HepG2 (cell line): ENCODE data around the gene GLIS1. TPM values are rescaled to one million over a fixed set of nuclear protein-coding genes. Genes with fewer than 3 reads are reported as not detected.

Experiments used
- ATAC-seq: fragments of 200-7000 bp; cut with Tn5 transposase; 3 replicates; pipeline ENCODE4 v1.9.1; 2020; ENCODE audit warnings: mild to moderate bottlenecking, moderate library complexity
- BruUV-seq: library from RNA; stranded (reverse); fragments of 400-500 nt; replicated peaks from 2 replicates; lab custom pipeline; 2021; lab: Mats Ljungman, UMichigan
- CTCF ChIA-PET: fragments of 300-600 bp; formaldehyde crosslinking; extraction: SDS; loops from one replicate; lab custom pipeline; 2021; ENCODE audit warnings: low total read pairs, inconsistent platforms, low intra/inter-chr PET ratio; lab: Yijun Ruan, JAX
- POLR2A ChIA-PET: fragments of 350-600 bp; sonication (Branson Sonifier 250); formaldehyde crosslinking; loops from one replicate; lab custom pipeline; 2020; ENCODE audit warnings: antibody characterized with exemption, inconsistent platforms; lab: Yijun Ruan, JAX
- DNase-seq: peaks from one replicate; pipeline ENCODE4 v3.0.0-alpha.2; 2015; ENCODE audit warnings: low spot score
- FAIRE-seq: peaks from 3 replicates; lab custom pipeline; 2011; peaks lifted over from hg19 to GRCh38; lab: Jason Lieb, UNC
- H2AFZ ChIP-seq: one replicate; pipeline ENCODE4 v1.6.1; 2011; ENCODE audit warnings: low read length, inconsistent platforms
- H3K27ac ChIP-seq: fragments of 300-600 bp; 3 replicates; pipeline ENCODE4 v1.8.0; 2011; ENCODE audit warnings: mixed run types, mild to moderate bottlenecking, mixed read lengths, low read length, inconsistent platforms; ENCODE audit not compliant: insufficient read depth; ENCODE audit errors: extremely low read length
- H3K27me3 ChIP-seq, 2 experiments: fragments of 200-600 bp in 1 of 2; 2 replicates in 1 of 2; 3 replicates in 1 of 2; pipeline versions ENCODE4 v1.6.0 to v1.8.0; 2011; ENCODE audit warnings: low read length in 2 of 2, mild to moderate bottlenecking in 2 of 2, moderate library complexity in 2 of 2, inconsistent platforms in 1 of 2; ENCODE audit not compliant: insufficient read depth in 2 of 2, control insufficient read depth in 1 of 2
- H3K36me3 ChIP-seq, 2 experiments: fragments of 200-600 bp in 1 of 2; replicated peaks in 1 of 2; 2 replicates in 1 of 2; 3 replicates in 1 of 2; pipeline versions ENCODE4 v1.5.1 to v1.8.0; 2011; ENCODE audit warnings: low read length in 2 of 2, inconsistent platforms in 1 of 2; ENCODE audit not compliant: insufficient read depth in 2 of 2, control insufficient read depth in 1 of 2
- H3K4me1 ChIP-seq: 2 replicates; pipeline ENCODE4 v1.5.1; 2012; ENCODE audit warnings: low read length, inconsistent platforms; ENCODE audit not compliant: insufficient read depth
- H3K4me2 ChIP-seq: 2 replicates; pipeline ENCODE4 v1.6.0; 2011; ENCODE audit warnings: low read depth, low read length, inconsistent platforms
- H3K4me3 ChIP-seq, 3 experiments: fragments of 200-600 bp in 1 of 3; sonication (generic), shearing (Covaris generic) in 1 of 3; replicated peaks in 1 of 3; 2 replicates each; pipeline ENCODE4 v1.5.1; 2011 to 2016; ENCODE audit warnings: low read length in 3 of 3, inconsistent platforms in 2 of 3, low read depth in 2 of 3, mild to moderate bottlenecking in 2 of 3, control low read depth in 1 of 3, mixed read lengths in 1 of 3; ENCODE audit not compliant: insufficient read depth in 1 of 3
- H3K79me2 ChIP-seq: one replicate; pipeline ENCODE4 v1.6.1; 2011; ENCODE audit warnings: low read length, inconsistent platforms; ENCODE audit not compliant: insufficient read depth
- H3K9ac ChIP-seq: 2 replicates; pipeline ENCODE4 v1.6.0; 2011; ENCODE audit warnings: mild to moderate bottlenecking, low read depth, low read length, inconsistent platforms; ENCODE audit not compliant: insufficient read depth
- H3K9me3 ChIP-seq: 2 replicates; pipeline ENCODE4 v1.5.1; 2012; ENCODE audit warnings: mild to moderate bottlenecking, low read length
- H4K20me1 ChIP-seq: 2 replicates; pipeline ENCODE4 v1.6.0; 2011; ENCODE audit warnings: inconsistent platforms, mild to moderate bottlenecking, low read length, moderate library complexity; ENCODE audit not compliant: insufficient read depth
- ATF6 ChIP-seq: sonication (generic); formaldehyde crosslinking; conservative IDR thresholded peaks from 2 replicates; pipeline ENCODE4 v1.4.0; 2020; ENCODE audit warnings: missing genetic modification reagents
- PHB2 ChIP-seq: fragments of 450-650 bp; IDR thresholded peaks from 2 replicates; pipeline ENCODE4 v1.6.1; 2018; ENCODE audit not compliant: partially characterized antibody
- SP2 ChIP-seq: sonication (generic); formaldehyde crosslinking; IDR thresholded peaks from 2 replicates; pipeline ENCODE4 v1.5.1; 2020; ENCODE audit warnings: mild to moderate bottlenecking, missing genetic modification reagents
- SUZ12 ChIP-seq: fragments of 150-350 bp; IDR thresholded peaks from 2 replicates; pipeline ENCODE4 v1.6.1; 2014; ENCODE audit warnings: low read depth, low read length
- SYNCRIP ChIP-seq: fragments of 200-400 bp; formaldehyde crosslinking; IDR thresholded peaks from 2 replicates; pipeline ENCODE4 v1.6.1; 2018; ENCODE audit warnings: mild to moderate bottlenecking, low read depth, low read length; ENCODE audit not compliant: insufficient read depth
- TFDP2 ChIP-seq: sonication (generic); formaldehyde crosslinking; IDR thresholded peaks from 2 replicates; pipeline ENCODE4 v1.4.0; 2020; ENCODE audit warnings: missing genetic modification reagents
- YY1 ChIP-seq: IDR thresholded peaks from 2 replicates; pipeline ENCODE4 v1.6.1; 2011; ENCODE audit warnings: low read length, low read depth, moderate library complexity, mild to moderate bottlenecking; ENCODE audit not compliant: insufficient read depth, insufficient replicate concordance
- ZMYM3 ChIP-seq: sonication (generic); formaldehyde crosslinking; IDR thresholded peaks from 2 replicates; pipeline ENCODE4 v1.5.1; 2020; ENCODE audit warnings: mild to moderate bottlenecking, missing genetic modification reagents
- ZNF567 ChIP-seq: sonication (generic); formaldehyde crosslinking; IDR thresholded peaks from 2 replicates; pipeline ENCODE4 v1.8.1; 2023; ENCODE audit warnings: mild to moderate bottlenecking, missing genetic modification reagents, borderline replicate concordance
- WGBS: methylation state at CpG from one replicate; pipeline ENCODE4 v1.1.6; 2017; ENCODE audit warnings: low lambda C conversion rate; 5-methylcytosine and 5-hydroxymethylcytosine counted together
- in situ Hi-C: cut with HindIII; loops from 2 replicates; pipeline ENCODE4 v1.10.0; 2017; ENCODE audit warnings: low pct_unique_long_range_greater_than_20kb; ENCODE audit not compliant: extremely low pct_ligation_motif_present
- intact Hi-C: fragments of 100-400 bp; cut with micrococcal nuclease; formaldehyde crosslinking; loops from one replicate; pipeline ENCODE4 v1.10.0; 2022; ENCODE audit not compliant: unreplicated experiment
- polyA plus RNA-seq, 8 experiments: library from polyadenylated mRNA; depleted of rRNA in 3 of 8; stranded (reverse) in 7 of 8; unstranded in 1 of 8; fragments of >200 nt; fragmentation: Illumina TruSeq in 4 of 8; extraction: Trizol in 4 of 8; gene quantifications; 2 replicates each; pipeline versions ENCODE4 v1.2.1 to v1.2.3, GENCODE V29; 2011 to 2016; ENCODE audit warnings: low read depth in 4 of 8, missing spikeins in 1 of 8, mixed read lengths in 1 of 8; ENCODE audit not compliant: insufficient read depth in 1 of 8
- total RNA-seq, 5 experiments: library from RNA; depleted of rRNA; stranded (reverse); fragments of >200 nt; fragmentation: Illumina TruSeq; extraction: Trizol; gene quantifications; 2 replicates each; pipeline ENCODE4 v1.2.3, GENCODE V29; 2016; ENCODE audit warnings: low read depth in 1 of 5

GLIS1 gene
- total and polyA plus RNA-seq, 2 of the 13 experiments (the other 11 are each of a cell fraction or from before 2014, with no cell fraction given), result 0.03 TPM; not detected in 1

- TF ChIP-seq SYNCRIP, result no peak
- TF ChIP-seq ZMYM3, result no peak
- TF ChIP-seq PHB2, result no peak
- no peak for TF ChIP-seq SUZ12
- TF ChIP-seq, all 625 proteins: peak for 0
Measured at GRCh38 chr1:53563611-53564010, 175.4 kb downstream of the GLIS1 start (continued).

GRCh38 chr1:53562981-53563379 lies 176.0 kb downstream of the GLIS1 start:
- CTCF ChIA-PET, result no interaction called here
- H4K20me1 ChIP-seq, result no peaks in the 10 kb centered on the region
- intact Hi-C loops (no loop called here), in situ Hi-C loops (no loop called here)
- no peak overlapping the region for H3K4me3 ChIP-seq
- H3K4me1 ChIP-seq, result no peaks in the 10 kb centered on the region
- no peak overlapping the region for H3K4me2 ChIP-seq
- H3K9me3 ChIP-seq, result no peaks in the 10 kb centered on the region
- BruUV-seq, result no TSS peak
- ATAC-seq (no peak), FAIRE-seq (no peak), DNase-seq (no peak)
- H2AFZ ChIP-seq, result no peak overlapping the region
- H3K27ac ChIP-seq, result no peak overlapping the region
- H3K79me2 ChIP-seq, result no peaks in the 10 kb centered on the region
- peaks cover 5 to 36% of the 10 kb centered on the region in 2 experiments; a peak in 3 of 5 replicates for H3K27me3 ChIP-seq
- no peaks in the 10 kb centered on the region for H3K36me3 ChIP-seq
- H3K9ac ChIP-seq, result no peak overlapping the region
- WGBS, result 3% methylated on average over 3 of the region's 3 CpGs
- no peak for TF ChIP-seq TFDP2 (CRISPR knock-in tag)
- TF ChIP-seq SP2, result no peak
- no peak for TF ChIP-seq ZNF567 (CRISPR knock-in tag)
- TF ChIP-seq YY1, result no peak
- no peak for TF ChIP-seq ATF6 (CRISPR knock-in tag)
- TF ChIP-seq, all 625 proteins: peak for 0
- POLR2A ChIA-PET, result no interaction called here
